SK-N-DZ (cell line): ENCODE data around the gene IQSEC1.

Experiments used
- DNase-seq: peaks from one replicate; pipeline ENCODE4 v3.0.0-alpha.2; 2015; ENCODE audit warnings: low spot score

Gene IQSEC1

DNA sequence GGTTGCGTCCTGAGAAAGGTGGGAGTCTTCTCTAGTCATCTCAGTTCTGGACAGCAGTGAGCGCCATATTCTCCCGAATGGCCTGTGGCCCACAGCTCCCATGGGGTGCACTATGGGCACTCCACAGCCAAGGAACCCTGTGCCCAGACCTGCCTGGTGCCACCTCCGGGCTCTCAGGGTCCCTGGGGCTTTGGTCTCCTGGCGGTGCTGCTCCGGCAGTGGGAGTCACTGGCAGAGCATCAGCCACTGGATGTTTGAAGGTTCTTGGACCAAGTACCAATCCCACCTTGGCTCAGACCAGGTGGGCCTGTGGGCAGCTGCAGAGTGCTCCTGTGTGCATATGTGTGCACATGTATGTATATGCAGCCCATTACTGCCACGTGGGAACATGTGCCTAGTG, 163.5 kb downstream of the IQSEC1 start:
- DNase-seq = no peak

DNA sequence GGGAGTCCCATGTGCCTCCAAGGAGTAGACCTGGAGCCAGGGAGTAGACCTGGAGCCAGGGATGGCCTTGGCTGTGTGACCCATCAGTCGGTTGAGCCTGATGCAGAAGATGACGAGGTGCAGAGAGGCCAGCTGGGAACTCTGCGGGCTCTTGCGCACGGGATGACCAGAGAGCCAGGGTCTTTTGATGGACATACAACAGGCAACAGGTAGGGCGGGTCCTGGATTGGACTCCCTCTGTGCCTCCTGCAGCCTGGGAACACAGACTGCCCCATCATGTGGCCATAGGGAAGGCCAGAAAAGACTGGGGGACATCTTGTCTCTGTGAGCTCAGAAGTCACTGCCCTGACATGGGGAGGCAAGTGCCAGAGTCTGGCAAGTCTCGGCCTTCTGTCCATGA, 164.4 kb downstream of the IQSEC1 start:
- no peak for DNase-seq

DNA sequence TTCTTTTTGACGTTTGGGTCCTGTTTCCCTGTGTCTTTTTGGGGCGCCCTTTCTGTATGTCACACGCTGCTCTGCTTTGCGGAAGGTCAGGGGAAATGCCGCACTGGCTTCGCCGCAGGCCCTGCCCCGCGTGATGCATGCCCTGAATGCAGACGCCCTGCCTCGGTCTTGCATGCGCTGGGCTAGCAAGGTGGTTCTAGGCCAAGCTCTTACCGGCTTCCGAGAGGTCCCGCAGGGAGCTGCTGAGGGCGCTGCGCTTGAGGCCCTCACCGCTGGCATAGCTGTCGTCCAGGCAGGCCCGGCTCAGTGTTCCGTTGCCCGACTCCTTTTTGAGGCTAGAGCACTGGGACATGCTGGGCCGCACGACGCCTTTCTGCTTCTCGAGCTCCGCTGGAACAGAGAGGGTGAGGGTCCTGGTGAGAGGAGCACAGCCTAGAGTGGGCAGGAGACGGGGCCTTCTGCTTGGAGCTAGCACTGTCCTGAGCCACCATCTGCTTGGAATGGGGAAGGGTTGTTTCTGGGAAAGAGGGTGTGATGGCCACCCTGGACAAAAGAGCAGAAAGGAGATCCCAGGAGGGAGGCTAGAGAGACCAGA, 165.0 kb downstream of the IQSEC1 start:
- DNase-seq = no peak

DNA sequence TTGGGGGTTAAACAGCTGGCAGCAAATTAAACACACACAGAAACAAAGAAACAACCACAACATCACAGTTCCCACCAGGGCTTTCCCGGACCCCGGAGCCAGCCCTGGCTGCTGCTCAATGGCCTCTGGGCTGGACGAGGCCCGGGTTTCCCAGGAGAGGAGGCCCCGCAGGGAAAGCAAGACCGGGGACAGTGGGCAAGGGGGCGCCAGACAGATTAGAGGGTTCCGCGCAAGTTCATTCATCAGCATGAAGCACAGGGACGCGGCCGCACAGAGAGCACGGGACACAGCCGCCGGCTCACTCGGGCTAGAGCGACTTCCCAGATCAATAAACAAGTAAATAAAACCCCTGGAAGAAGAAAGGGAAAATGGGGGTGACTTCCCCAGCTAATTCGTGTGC, 165.5 kb downstream of the IQSEC1 start:
- no peak for DNase-seq

DNA sequence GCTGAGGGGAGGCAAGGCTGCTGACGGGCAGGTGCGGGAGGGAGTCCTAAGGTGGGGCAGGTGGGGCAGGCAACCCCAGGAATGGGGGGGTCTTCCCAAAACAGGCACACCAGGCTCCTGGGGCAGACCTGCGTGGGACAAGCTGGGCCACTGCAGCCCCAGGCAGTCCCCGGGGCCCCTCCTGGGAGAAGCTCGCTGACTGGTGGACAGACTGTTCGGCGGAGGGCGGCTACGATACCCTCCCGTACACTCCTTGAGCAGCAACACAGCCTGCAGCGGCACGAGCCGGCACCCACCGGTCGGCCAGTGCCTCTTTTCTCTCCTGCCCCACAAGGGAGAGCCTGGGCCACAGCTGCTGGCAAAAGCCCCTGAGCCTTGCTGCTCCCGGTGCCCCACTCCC, 165.9 kb downstream of the IQSEC1 start:
- no peak for DNase-seq

DNA sequence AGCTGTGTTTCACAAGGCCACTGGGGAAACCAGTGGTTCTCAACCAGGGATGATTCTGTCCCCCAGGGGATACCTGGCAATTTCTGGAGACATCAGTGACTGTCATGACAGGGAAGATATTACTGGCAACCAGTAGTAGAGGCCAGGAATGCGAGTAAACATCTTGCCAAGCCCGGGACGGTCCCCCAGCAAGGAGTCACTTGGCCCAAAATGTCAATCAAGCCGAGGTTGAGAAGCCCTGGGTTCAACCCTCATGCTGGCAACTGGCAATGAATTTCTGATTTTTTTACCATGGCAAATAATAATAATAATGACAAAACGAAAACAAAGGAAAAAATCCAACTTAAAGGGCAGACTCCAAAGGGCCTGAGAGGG, 166.3 kb downstream of the IQSEC1 start:
- no peak for DNase-seq

DNA sequence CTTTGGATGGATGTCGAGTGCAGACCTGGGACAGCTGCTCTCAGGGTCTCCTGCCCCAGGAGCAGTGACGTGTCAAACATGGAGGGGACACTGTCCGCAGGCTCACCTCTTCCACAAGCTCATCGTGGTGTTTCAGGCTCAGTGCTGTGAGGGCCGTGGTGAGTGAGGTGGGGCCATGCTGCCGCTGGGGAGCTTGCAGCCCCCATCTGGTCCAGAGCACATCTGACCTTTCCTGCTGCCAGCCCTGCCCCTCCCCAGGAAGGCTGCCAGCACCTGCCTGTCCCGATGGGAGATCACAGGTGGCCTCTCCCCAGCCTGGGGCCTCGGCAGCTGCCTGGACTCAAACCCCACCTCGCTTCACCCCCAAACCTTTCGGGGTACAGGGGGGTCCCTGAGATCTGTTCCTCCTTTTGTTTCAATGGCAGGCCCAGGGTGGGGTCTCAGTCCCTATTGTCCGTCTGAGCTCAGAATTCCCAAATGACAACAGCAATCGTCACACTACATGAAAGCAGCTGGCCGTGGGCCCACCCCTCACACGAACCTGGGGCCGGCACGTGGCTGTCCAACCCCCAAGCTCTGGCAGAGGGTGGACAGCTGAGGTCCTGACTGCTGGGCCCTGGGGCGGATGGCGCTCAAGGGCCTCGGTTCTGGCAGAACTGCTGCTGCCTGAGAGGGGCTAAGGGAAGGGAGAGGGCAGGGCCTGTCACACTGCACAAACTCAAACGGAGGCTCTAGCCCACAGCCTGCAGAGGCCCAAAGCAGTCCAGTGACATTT, 166.9 kb downstream of the IQSEC1 start:
- DNase-seq = no peak

DNA sequence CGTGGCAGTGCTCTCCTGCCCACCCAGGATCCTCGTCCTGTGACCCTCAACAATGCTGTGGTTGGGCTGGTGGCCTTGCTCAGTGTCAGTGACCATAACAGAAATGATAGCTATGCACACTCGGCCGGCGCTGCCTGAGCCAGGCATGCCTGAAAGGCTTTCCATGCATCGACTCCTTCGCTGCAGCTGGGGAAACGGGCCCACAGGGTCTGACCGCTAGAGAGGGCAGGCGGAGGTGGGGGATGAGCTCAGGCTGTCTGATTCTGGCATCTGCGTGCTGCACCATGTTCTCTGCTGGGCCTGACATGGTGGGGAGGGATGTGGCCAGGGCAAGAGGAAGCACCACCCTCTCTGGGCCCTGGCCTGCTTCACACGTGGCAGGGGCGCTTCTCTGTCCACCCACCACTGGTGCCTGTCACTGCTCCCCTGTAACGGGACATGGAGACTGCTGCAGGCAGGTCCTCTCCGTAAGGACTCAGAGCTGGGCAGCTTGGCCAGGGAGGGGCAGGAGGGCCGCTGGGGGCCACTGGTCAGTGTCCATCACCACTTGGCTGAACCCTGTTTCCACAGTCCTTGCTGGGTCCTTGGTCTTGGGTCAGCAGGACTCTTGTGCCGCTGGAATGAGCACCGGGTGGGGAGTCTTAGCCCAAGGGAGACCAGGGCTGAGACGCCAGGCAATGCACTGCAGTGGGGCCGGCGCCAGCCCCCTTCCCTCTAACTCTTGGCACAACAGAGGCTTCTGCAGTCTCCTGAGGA, 167.7 kb downstream of the IQSEC1 start:
- DNase-seq = no peak

DNA sequence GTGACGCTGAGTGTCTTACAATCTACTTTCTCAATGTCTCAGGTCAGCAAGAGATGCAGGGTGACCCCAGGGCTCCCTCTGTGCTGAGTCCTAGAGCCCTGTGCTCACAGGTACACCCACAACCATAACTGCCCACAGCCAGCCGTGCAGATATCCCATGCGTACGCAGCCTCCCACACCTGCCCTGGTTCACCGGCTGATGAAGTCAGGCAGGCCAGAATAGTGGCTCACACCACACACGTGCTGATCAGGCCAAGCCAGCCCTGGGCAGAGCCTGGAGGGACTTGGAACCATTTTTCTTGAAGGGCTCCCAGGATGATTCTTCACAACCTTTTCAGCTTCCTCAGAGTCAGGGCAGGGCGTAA, 168.3 kb downstream of the IQSEC1 start:
- DNase-seq = no peak

DNA sequence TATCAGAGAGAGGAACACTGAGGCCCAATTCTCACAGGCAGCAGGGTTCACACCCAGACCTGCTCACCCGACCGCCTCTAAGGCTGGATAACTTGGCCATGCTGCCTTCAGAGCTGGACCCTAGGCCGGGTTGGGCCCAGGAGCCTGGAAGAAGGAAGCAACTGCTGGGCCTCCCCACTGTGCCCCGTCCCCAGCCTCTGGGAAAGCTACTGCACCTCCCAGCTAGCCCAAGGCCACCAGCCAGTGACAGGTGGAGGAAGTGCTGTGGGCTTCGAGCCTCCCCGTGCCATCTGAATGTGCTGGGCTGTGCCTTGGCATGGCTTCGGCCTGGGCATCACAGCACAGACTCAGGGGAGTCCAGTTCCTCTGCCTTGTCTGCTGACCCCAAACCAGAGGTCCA, 169.3 kb downstream of the IQSEC1 start:
- DNase-seq = no peak

DNA sequence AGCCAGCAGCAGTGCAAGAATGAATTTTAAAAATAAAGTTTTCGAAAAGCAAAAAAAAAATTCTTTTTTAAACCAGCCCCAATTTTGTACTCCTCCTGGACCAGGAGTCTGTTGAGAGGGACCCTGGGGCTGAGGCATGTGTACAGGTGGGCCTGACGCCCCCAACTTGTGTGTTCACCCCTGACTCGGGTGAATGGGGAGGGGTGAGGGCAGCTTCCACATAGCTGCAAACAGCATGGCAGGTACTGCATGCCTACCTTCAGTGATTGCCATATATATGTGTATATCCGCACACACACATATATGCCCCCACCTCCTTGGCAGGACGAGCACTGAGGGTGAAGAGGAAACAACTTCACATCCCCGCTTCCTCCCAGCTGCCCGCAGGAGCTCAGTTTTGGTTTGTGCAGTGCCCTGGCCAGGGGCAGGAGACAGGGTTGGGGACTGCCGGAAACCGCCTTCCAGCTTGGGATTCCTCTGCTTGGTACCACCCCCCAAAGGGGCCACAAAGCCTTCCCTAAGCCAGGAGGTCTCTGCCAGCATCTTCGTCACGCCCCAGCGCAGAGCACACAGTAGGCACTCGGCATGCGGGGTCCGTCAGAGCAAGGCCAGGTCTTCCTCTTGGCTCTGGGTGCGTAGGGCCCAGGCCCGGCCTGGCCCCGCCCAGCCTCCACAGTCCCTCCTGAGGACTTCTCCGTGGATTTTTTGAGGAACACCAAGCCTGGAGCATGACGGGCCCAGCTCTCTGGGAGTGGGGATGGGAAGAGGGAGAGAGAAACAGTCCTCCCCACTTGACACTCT, 170.0 kb downstream of the IQSEC1 start:
- no peak for DNase-seq

DNA sequence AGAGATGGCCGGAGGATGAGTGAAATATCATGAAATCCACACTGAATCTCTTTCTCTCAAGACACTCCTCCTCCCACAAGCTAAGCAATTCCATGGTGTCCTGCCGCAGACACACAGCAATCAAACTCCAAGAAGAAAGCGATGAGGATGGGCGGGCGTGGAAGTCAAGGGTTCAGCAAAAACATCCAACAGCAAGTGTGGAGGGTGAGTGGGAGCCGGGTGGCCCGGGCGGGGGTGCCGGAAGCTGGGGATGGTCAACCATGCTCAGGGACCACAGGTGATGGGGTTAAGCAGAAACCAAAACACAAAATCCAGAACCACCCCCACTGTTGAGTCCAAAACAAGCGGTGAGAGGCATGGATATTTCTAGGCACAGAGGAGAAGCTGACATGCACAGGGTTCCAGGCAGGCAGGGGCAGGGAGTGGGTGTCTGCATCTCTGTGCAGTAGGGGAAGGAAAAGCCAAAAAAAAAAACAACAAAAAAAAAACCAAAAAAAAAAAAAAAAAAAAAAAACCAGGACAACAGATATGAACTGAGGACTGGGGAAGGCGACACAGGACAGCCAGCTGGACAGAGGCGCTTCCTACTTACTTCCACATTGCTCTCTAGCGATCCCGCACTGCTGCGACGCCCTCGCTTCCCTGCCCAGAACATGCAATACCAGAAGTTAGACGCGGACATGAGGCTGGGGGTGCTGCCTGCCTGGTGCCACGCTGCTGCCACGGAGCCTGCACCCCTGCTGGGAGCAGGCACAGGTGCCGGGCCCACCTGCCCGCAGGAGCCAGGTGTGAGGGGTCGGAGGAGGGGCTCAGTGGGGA, 170.8 kb downstream of the IQSEC1 start:
- no peak for DNase-seq

DNA sequence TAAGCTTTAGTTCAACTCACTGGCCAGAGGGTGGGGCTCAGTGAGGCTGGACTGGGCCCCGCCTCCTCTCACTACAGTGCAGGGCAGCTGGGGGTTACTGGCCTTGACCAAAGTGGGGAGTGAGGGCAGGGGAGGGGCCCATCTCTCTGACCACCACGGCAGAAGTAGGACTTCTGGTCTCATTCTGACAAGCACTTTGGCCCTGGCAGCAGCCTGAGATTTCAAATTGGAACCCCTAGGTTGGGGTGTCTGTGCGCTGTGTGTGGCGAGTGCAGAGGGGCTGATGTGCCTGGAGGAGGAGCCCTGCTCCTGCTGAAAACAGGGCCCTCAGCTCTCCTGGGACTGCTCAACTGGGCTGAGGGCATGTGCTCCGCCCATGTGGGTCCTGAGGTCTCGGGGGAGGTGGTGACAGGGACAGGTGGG, 171.6 kb downstream of the IQSEC1 start:
- no peak for DNase-seq

DNA sequence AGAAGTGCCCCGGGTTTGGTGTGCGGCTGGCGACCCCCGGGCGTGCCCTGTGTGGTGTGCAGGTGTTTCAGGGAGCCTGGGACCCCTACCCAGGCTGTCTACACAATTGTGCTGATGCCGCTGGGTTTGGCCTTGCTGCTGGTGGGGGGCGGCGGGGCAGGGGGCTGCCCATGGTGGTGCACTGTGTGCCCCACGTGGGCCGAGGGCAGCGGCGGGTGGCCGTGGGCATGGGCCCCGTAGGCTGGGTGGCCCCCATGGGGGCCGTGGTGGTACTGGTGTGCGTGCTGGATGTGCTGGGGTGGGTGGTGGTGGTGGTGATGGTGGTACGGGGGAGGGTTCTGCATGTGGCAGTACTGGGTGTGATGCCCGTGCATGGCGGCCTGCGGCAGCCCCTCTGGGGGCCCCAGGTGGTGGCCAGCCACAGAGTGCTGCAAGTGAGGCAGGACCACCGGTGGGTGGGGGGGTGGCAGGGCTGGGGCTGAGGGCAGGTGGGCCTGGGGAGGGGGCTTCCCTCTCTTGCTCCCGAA, 172.3 kb downstream of the IQSEC1 start:
- no peak for DNase-seq

DNA sequence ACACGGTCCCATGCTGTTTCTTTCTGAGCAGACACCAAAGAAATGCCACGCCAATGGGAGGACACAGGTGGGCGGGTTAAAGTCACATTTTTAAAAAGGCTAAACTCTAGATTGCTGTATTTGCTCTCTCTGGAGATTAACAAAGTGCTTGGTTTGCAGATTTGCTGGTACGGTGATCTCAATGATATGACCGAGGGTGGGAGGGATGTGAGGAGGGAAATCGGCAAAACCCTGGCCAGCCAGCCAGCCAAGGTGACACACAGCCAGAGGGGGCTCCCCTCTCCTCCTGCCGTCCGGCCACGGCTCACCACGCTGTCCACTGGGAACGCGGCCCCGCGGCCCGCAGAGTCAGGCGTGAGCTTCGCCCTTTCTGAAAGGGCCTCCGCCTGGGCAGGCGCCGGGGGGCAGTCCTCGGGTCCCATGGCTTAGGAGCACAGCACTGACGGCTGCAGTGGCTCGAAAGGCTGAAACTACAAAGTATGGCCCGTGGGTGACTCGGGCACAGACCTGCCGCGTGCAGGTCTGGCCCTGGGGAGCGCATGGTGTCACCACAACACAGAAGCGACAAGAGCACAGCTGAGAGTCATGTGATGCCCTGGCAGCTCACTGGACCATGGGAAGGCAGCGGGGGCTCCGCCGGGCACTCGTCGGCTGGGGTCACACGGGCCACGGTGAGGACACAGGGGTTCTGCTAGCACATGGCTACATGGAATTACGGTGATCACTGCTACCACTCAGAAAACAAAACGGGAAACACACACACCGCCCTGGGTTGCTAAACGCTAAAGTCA, 174.1 kb downstream of the IQSEC1 start:
- DNase-seq = no peak

DNA sequence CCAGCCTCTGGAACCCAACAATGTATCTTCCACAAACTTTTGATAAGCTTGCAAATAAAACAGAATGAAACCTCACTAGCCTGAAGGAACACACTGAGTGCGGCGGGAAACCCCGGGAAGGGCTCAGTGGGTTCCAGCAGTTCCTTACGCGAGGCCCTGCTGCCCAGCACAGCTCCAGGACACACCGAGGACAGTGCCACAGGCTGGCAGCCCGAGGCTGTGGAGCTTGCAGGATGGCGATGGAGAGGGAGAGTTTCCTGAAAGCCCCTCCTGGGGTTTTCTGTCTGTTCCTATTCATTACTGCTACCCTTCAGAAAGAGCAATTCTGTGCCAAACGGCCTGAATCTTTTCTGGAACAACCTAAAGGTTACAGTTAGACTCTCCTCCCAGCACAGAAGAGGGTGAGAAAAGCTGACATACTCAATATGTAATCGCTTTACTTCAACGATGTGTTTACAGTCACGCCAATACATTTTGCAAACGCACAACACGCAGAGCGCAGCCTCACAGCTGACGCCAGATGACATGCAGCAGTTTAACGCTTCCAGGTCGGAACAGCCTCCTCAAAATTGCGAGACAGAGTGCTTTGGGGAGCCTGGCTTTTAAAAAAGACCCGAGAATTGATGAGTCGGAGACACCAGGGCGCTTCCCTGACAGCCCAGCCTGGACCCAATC, 174.8 kb downstream of the IQSEC1 start:
- no peak for DNase-seq

DNA sequence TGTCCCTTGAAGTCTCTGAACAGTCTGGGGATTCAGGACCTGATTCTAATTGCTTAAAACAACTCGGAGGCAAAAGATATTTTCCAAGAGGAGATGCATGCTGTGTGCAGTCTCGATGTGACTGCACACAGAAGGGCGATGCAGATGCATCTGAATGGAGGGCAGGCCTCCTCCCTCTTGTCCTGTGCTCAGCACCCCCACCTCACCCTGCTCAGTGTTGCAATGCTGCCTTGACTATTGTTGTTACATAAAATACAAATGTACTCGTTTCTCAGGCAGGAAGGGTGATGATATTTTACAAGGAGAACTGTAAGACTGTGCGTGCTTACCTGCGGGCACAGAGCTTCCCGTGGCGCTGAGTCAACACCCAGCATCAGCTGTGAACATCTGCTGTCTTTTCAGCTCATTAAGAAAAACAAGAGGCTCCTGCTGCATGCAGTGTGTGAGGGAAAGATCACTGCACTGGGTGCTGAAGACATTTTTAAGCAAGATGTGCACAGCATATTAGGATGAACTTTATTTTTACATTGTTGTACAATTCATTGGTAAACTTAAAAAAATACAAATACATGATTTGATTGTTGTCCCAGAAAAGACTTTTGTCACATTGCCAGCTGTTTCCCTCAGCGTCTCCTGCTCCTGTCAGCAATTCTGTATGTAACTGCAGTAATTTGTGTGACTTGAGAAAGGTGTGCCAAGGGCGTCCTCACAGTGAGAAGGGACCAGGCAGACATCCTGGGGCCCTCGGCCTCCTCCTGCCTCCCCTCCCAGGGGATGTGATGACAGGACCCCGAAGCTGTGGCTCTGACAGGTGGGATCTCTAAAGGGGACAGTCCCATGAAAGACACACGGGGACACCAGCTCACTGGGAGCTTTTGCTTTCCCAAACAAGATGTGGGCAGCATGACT, 175.6 kb downstream of the IQSEC1 start:
- no peak for DNase-seq
